Brain pericyte (primary cell): ENCODE data around the gene ASGR1.

Source experiments
- DNase-seq: peaks from one replicate; pipeline ENCODE4 v3.0.0-alpha.2; 2012; ENCODE audit warnings: low read depth, low spot score

Gene ASGR1

DNA sequence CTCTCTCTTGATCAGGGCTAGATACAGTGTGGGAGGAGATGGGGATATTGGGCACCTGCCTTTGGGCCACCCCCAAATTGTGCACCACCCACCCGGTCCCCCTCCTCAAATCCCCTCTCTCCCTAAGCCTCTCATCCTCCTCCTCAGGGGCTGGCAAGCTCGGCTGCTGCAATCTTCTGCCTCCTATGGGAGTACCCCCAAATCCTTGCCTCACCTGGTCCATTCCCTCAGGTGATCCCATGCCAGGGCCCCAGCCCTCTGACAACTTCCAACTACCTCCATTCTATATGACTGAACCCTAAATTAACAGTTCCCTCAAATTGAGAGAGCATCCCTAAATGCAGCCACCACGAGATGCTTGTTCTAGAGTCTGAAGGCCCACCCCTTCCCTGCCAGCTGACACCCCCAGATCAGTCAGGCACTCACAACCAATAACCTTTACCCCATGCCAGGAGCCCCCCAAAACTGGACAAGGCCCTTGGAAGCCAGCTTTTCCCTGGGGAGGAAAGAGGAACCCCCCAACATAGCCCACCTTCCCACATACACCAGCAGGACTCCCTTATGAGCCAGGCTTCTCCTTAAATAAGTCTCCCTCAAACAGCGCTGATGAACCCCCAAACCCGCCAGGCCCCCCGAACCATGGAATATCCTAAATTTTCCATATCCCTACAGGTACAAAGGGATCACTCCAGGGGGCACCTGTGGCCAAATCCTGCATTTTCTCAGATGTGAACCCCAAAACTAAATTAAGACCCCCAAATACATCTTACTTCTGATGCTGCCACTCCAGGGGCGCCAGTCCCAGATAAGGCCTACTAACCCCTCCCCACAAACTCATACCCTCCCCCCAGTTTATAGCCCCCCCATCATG, 37.3 kb upstream of the ASGR1 start:
- no peak for DNase-seq

DNA sequence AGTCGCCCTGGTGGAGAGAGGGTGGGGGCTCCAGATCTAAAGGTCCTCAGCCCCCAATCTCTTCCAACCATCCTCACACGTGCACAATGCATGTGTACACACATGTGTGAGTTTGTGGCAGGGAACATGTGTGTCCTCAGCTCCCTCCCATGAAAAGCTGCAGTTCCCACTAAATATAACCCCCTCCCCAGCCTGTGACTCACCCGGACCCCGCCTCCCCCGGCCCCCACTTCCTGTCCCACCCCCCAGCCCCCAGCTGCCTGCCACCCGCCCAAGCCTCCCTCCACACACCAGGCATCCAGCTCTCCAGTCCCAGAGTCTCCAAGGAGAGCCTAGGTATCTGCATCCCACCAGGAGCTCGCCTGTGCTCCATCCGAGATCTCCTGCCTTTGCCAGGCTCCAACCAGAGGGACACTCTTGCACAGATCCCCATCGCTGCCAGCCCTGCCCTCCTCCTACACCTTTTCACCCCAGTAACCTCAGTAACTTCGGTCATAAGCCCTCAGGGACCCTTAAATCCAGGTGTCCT, 36.5 kb upstream of the ASGR1 start:
- no peak for DNase-seq

- DNase-seq = no peak
Observed at GRCh38 chr17:7215136-7215638, 36.0 kb upstream of the ASGR1 start.

DNA sequence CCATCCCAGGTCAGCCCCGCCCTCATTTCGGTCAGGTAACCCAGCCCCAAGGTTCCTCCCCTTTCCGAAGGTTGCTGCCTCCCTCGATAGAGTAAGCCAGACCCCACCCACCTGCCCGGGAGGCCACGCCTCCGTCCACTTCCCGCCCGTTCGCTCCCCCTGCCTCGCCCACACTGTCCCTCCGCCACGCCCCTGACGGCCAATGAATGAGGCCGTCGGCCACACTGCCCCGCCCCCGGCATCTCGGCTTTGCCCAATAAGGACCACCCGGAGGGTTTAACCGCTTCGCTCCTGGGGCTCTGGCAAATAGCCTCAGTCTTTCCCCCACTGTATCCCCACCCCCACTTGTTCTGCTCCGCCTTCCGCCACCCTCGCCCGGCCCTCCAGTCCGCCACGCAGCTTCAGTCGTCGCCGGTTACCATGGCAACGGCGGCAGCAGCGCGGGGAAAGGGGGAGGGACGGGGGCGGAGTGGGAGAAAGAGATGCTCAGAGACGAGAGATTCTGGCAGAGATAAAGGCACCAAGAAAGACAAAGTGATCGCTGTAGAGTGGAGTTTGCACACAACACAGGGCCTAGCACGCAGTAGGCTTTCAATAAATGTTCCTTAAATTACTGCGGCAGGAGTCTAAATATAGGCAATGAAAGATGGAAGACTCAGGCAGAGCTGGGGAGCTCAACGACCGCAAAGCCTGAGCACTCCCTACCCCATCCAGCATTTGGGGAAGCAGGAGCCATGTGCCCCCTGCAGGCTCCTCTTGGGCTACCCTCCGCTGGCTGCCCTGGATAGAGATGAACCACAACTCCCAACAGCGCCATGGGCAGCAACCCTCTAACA, 35.3 kb upstream of the ASGR1 start:
- DNase-seq = peak; percentile 92

GRCh38 chr17:7213895-7214299, 34.7 kb upstream of the ASGR1 start:
- DNase-seq = peak; percentile 52

- DNase-seq = no peak
Observed at GRCh38 chr17:7211491-7212273, 32.5 kb upstream of the ASGR1 start.

- DNase-seq = no peak
Observed at GRCh38 chr17:7208754-7209460, 29.7 kb upstream of the ASGR1 start.

GRCh38 chr17:7208027-7208571, 28.9 kb upstream of the ASGR1 start:
- no peak for DNase-seq

GRCh38 chr17:7207120-7208001, 28.2 kb upstream of the ASGR1 start:
- DNase-seq = no peak

DNA sequence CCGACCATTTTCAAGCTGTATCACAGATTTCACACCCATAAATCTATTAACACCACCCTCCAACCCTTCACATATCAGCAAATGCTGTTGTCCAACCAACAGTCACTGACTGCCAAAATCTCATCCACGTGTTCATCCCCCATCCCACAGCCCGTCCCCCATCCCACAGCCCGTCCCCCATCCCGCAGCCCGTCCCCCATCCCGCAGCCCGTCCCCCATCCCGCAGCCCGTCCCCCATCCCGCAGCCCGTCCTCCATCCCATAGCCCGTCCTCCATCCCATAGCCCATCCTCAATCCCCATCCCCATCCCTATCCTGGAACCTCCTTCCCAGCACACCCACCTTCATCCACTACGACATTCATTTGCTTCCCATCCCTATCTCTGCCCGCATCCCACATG, 26.4 kb upstream of the ASGR1 start:
- DNase-seq = no peak

DNA sequence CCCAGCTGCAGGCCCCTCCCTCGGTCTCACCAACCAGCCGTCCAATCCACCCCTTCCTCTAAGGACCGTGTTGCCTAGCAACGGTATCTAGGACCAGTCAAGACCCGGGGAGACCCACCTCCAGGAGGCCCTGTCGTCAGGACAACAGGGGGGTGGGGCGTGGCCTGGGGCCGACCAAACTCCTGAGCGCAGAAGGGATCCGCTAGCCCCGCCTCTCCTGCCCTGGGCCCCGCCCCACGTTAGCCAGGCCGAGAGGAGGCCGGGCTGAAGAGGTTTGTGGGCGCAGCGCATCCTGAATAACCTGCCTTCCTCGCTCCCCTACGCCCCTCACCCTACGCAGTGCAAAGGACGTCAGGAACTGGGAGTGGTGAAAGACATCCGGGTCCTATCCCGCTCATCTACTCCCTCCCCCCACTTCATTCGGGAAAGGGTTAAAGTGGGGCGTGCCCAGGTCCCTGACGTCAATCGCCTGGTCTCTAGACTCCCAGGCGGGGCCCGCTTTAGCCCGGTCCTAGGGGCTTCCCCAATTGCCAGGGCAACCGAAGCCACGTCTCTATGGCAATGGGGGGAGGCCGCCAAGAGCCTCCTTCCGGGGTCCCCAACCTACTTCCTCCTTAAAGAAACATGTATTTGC, 25.8 kb upstream of the ASGR1 start:
- DNase-seq = peak; percentile 80

DNA sequence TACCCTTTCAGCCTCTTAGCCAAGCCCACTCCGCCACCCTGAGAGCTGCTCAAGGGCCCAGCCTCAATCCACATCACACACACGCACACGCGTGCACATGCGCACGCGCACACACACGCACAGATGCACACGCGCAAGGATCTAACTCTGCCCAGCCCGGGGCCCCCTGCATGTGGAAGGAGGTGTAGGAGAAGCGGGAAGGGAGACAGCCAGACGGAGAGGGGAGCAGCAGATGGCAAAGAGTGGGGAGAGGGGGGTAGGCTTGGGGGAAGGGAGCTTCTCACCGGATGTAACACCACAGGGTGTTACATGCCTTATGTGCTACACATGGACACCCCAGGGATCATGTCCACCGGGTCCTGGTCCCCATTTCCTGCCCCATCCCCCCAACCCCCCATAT, 25.2 kb upstream of the ASGR1 start:
- no peak for DNase-seq

DNA sequence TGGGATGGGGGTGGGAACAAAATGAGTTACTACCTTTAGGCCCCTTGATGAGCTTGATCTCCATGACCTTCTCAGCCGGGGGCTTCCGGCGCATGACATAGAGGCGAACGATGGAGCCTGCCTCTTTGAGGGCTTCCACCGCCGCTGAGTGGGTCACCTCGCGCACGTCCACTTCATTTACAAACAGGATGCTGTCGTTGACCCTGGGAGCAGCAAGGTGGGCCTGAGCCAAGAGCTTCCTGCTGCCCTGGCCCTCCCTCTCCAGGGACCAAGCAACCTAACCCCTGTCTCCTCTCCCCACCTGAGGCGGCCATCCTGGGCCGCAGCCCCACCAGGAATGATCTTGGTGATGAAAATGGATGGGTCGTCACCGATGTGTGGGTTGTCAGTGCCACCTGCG, 24.2 kb upstream of the ASGR1 start:
- no peak for DNase-seq

DNA sequence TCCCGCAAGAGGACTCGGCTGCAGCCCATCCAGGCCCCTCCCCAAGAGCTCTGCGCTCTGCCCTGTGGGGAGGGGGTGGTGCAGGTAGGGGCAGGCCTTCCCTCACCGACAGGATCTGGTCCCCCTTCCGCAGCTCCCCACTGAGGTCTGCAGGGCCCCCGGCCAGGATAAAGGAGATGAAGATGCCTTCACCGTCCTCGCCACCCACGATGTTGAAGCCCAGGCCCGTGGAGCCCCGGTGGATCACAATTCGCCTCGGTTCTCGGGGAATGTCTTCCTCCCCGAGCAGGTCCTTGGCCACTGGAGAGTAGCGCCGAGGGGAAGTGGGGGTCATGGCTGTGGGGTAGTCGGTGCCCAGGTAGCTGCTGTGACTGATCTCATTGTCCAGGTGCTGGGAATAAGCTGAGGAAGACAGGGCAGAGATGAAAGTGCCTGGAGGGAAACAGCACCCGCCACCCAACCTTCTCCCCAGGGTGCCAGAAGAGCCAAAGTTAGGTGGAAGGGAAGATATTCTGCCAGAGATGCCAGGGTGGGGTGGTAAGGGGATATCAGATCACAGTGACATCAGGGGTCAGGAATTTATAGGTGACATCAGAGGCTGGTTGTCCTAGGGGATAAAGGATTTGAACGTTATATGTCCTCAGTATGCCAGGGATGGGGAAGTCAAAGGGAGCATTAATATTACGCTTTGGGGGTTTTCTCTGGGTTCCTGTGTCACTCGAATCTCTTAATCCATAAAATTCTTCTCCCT, 17.7 kb upstream of the ASGR1 start:
- no peak for DNase-seq

GRCh38 chr17:7195971-7196370, 16.8 kb upstream of the ASGR1 start:
- no peak for DNase-seq

GRCh38 chr17:7192271-7192937, 13.2 kb upstream of the ASGR1 start:
- no peak for DNase-seq

- DNase-seq = no peak
Observed at GRCh38 chr17:7191571-7192270, 12.6 kb upstream of the ASGR1 start.
